GM08714 (cell line): ENCODE results near the gene RUNDC3A.
"Not testable (repeated sequence)": the region's sequence is repeated elsewhere in the genome, so short reads cannot be mapped to it uniquely, and the experiment has no call there.

Source experiments
- H3K4me3 ChIP-seq: fragments of 200-500 bp; sonication (Bioruptor generic); 2 replicates; pipeline ENCODE4 v1.5.1; 2014; ENCODE audit warnings: mild to moderate bottlenecking, low read length, inconsistent platforms
- ZNF274 ChIP-seq: IDR thresholded peaks from 2 replicates; pipeline ENCODE4 v1.6.1; 2012; ENCODE audit warnings: mild to moderate bottlenecking, low read depth, low read length

The RUNDC3A gene

GRCh38 chr17:44321246-44322120 lies 13.1 kb downstream of the RUNDC3A start:
- no peak overlapping the region for H3K4me3 ChIP-seq
- TF ChIP-seq ZNF274, result no peak

- no peak for TF ChIP-seq ZNF274
- no peak overlapping the region for H3K4me3 ChIP-seq
Observed at GRCh38 chr17:44322236-44322895, 14.0 kb downstream of the RUNDC3A start.

GRCh38 chr17:44323359-44324091 lies 15.1 kb downstream of the RUNDC3A start:
- no peak for TF ChIP-seq ZNF274
- H3K4me3 ChIP-seq, result peak overlapping the region; percentile 73

DNA sequence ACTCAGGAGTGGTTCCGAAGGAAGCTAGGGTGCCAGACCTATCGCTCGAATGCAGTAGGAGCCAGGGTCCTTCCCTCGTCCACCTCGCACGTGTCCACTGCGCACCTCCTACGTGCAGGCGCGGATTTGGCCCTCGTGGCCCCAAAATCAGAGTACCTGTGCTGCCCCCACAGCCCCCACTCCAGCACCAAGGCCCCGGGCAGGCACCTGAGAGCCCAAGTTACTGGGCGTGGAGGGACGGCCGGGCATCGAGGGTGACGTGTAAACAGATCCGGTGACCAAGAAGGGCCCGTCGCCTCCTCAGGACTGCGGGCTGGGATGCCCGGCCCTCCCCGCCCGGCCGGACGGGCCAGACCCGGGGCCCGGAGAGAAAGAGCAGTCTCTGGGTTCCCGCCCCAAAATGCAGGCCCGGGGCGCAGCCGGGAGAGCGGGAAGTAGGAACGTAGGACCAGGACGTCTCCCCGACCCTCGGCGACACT lies 15.7 kb downstream of the RUNDC3A start:
- TF ChIP-seq ZNF274, result no peak
- H3K4me3 ChIP-seq, result peak overlapping the region; percentile 73

- no peak for TF ChIP-seq ZNF274
- H3K4me3 ChIP-seq, result peak within 1 kb of the TSS; percentile 73
Observed at GRCh38 chr17:44324571-44325275, 16.3 kb downstream of the RUNDC3A start, which contains the start of gene SLC25A39. Gene SLC25A39, minus strand, starts transcription at chr17:44324823. Its CDS starts 1,261 bp downstream, at chr17:44323562.

DNA sequence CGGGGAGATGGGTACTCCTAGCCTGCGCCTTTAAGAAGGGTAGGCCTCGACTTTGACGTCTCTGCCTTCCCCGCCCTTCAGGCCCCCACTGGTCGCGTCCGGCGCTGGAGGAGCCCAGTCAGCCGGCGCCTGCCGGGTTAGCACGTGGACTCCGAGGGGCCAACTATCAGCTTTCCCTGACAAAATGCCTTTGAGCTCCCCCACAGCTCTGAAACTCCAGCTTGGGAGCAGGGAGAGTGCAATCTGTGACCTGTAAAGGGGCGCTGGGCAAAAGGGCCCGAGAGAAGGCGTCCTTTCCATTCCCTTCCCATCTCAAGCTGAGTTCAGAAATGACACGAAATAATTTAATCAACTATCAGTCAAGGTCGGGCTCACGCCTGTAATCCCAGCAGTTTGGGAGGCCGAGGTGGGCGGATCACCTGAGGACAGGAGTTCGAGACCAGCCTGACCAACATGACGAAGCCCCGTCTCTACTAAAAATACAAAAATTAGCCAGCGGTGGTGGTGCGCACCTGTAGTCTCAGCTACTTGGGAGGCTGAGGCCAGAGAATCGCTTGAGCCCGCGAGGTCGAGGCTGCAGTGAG lies 18.6 kb downstream of the RUNDC3A start:
- peak overlapping the region; percentile 23; the same call in 1 of the 2 replicates for H3K4me3 ChIP-seq
- no peak for TF ChIP-seq ZNF274

GRCh38 chr17:44327715-44328449 lies 19.5 kb downstream of the RUNDC3A start:
- H3K4me3 ChIP-seq, result no peak overlapping the region

DNA sequence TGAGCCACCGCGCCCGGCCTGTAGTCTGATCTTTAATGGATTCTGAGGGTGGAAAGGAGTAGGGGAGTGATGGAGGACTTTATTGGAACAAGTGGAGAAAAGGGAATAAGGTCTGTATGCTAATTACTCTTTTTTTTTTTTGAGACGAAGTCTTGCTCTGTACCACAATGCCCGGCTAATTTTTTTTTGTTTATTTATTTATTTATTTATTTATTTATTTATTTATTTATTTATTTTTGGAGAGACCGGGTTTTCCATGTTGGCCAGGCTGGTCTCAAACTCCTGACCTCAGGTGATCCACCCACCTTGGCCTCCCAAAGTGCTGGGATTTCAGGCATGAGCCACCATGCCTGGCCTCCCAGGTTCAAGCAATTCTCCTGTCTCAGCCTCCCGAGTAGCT lies 21.1 kb downstream of the RUNDC3A start:
- not testable (repeated sequence) for H3K4me3 ChIP-seq

More at GRCh38 chr17:44327715-44328449, 19.5 kb downstream of the RUNDC3A start:
- TF ChIP-seq ZNF274, result no peak

DNA sequence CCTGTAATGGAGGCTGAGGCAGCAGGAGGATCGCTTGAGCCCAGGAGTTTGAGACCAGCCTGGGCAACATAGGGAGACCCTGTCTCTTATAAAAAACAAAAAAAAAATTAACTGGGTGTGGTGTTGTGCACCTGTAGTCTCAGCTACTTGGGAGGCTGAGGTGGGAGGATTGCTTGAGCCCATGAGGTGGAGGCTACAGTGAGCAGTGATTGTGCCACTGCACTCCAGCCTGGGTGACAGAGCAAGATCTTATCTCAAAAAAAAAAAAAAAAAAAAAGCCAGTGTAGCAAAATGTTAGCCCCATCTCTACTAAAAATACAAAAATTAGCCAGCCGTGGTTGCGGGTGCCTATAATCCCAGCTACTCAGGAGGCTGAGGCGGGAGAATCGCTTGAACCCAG lies 21.9 kb downstream of the RUNDC3A start:
- H3K4me3 ChIP-seq, result not testable (repeated sequence)

DNA sequence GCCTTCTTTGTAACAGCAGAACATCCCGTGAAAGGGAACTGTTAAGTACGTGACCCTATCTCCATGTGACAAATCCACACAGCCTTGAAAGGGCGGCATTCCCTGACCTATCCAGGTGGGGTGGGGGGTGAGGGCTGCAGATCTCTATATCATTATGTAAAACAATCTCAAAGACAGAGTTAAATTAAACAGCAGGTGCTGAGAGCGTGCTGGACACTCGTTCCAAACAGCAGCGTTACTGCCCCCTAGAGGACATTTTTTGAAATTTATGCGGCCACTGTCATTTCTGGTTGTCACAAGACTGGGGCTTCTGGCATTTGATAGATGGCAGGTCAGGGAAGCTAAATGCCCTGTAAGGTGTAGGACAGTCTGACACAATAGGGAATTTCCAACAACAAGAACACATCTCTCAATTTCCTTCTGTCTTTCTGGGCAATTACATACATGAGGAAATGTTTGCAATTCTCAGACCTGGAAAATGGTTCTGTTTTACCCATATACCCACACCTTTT lies 22.9 kb downstream of the RUNDC3A start:
- TF ChIP-seq ZNF274, result no peak
- H3K4me3 ChIP-seq, result no peak overlapping the region

- no peak overlapping the region for H3K4me3 ChIP-seq
- no peak for TF ChIP-seq ZNF274
Observed at GRCh38 chr17:44333371-44333770, 25.0 kb downstream of the RUNDC3A start.

- TF ChIP-seq ZNF274, result no peak
- no peak overlapping the region for H3K4me3 ChIP-seq
Observed at GRCh38 chr17:44334315-44334714, 25.9 kb downstream of the RUNDC3A start.

DNA sequence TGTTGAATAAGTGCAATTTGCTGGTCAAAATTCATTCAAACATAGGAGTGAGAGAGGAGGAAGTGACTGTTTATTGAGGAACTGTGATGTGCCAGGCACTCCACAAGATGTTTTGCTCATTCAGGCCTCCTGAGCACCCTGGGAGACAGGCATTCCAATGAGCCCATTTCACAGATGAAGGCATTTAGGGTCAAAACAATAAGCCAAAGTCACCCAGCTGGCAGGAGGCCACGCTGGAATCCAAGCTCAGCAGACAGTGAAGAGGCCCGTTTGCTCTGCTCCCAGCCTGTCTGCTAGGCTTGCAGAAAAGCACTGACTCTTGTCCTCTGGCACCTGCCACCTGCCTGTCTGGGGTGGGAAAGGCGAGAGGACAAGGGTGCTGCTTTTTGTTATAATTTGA lies 26.3 kb downstream of the RUNDC3A start:
- no peak for TF ChIP-seq ZNF274

More for the DNA sequence above, 26.3 kb downstream of the RUNDC3A start:
- H3K4me3 ChIP-seq, result no peak overlapping the region
